H1 (cell line): ENCODE measurements around the gene CSF2RB.

Experiments
- BACH1 ChIP-seq: IDR thresholded peaks from 2 replicates; pipeline ENCODE4 v1.6.1; 2012; ENCODE audit warnings: low read length, improper control_type of control experiment
- CTCF ChIP-seq, 3 experiments: IDR thresholded peaks; 1 replicate in 2 of 3; 2 replicates in 1 of 3; pipeline versions ENCODE4 v1.5.1 to v1.6.1; 2011; ENCODE audit warnings: low read length in 3 of 3, mild to moderate bottlenecking in 3 of 3, inconsistent platforms in 2 of 3, low read depth in 1 of 3, moderate library complexity in 1 of 3; ENCODE audit not compliant: insufficient read depth in 1 of 3; ENCODE audit errors: control extremely low read depth in 1 of 3
- SP1 ChIP-seq: IDR thresholded peaks from 2 replicates; pipeline ENCODE4 v1.6.1; 2011; ENCODE audit warnings: low read depth, low read length

- no peak for TF ChIP-seq BACH1
- TF ChIP-seq SP1: no peak
- no peak for TF ChIP-seq CTCF (IDR thresholded peaks at IDR 0.05; ENCODE audit: control extremely low read depth in 1 of 3, insufficient read depth in 1 of 3, low read depth in 1 of 3, low read length in 3 of 3)
Measured at GRCh38 chr22:36863979-36864378, 49.4 kb upstream of the CSF2RB start.
